HG03045 (cell line): ENCODE data around the gene HOXA3.

ENCODE experiments used
- ATAC-seq: cut with Tn5 transposase; IDR thresholded peaks from one replicate; pipeline ENCODE4 v1.9.1; 2021; ENCODE audit warnings: mild to moderate bottlenecking, moderate library complexity; ENCODE audit not compliant: unreplicated experiment

Gene HOXA3

DNA sequence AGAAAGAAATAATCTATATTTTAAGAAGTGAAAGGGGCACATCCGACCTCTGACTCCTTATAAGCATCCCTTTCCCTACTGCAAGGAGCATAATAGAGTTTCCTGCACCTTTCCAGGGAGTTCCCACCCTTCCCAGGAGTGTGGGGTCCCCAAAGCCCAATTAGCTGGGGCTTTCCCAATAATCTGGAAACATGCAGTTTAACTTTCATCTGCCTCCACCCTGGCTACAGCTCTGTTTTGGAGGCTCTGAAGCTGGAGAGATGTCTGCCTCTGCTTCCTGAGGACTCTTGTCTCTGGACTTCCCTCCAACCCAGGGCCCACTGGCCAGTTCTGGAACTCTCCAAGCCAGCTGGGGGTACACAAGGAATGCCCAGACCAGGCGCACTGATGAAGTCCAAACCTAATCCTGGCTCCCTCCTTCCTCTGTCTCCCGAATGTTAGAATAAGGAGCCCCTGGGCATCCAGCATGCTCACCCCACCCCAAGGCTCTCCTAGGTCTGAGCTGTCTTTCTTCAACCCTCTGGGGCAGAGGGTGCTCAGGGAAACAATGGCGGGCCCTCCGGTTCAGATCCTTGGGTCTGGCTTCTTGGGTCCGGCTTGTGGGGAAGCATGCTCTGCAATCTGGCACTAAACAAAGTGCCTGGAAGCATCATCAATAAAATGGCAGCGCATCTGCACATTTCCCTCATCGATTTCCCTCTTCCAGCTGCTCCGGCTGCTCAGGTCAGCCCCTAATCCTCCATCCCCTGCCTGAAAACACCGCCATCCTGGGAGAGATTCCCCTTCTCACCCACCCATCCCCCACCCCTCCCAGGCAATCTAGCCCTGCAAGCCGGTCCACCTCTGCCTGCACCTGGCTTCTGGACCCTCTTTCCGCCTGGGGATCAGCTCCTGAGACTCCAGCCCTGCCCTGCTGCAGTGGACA lies 35.2 kb downstream of the HOXA3 start:
- no peak for ATAC-seq

DNA sequence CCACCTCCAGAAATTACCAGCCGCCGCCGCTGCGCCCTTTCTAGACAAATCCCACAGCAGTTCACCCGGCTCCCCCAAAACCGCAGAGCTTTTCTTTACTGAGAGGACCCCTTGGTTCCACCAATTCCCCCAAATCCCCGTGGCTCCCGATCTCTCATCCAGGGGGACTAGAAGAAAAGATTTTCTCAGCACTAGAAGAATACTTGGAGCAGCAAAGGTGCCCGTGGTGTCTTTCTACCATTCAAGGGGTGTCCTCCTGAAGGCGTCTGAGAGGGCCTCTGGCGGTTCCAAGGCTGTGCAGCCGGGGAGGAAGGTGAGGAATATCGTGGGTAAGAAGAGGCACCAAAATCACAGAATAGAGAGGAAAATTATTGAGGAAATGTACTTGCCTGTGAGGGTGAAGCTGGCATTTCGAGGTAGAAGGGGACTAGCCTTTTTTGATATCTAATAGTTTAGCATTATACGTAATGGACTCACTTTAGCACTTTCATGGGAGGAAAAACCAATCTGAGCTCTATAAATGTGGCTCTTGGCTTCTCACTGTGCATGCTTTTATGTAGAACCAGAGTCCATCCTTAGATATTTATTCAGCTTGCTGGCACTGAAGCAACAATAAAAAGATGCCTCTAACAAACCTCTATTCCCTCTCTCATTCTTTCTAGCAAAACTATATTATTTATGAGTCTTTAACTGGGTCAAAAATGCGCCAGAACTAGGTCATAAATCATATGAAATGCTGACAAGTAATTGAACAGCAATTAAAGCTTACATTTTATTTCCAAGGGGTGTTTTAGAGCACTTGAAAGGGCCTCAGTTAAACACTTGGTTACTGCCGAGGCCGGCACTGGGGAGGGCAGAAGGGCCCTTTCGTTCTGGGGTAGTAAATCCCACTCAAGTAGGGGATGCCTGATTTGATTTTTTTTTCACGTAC lies 36.1 kb downstream of the HOXA3 start:
- no peak for ATAC-seq

DNA sequence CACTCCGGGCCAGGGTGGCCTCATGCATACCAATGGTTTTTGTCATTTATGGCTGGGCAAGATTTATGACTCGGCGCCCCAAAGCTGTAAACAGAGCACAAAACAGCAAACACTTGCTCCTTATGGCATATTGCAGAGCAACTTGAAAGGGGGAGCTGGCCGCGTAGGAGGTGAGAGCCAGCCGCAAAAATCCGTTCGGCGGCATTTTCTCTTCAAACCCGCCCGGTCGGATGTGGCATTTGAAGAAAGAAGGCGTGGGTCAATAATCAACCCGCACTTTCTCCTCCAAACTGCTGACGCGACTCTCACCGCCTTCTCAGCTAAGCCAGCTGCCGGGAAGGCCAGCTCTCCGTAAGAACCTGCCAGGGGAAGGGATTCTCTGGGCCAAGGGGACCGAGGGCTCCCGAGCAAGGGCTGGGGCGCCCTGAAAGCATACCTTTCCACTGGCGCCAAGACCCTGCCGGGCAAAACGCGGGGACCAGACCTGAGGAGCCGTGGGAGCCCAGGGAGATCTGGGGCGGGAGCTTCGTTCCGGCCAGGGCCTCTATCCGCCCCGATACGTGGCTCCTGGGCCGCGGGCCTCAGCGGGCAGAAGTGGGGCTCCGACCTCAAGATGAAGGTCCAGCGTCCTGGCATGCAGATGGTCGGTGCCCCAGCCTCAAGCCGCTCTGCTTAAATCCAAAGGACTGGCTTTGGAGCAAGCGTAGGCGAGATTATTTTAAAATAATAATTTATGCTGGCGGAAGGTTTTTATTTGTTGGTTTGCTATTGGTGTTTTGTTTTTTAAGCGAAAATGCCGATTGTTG lies 37.0 kb downstream of the HOXA3 start:
- ATAC-seq = no peak

DNA sequence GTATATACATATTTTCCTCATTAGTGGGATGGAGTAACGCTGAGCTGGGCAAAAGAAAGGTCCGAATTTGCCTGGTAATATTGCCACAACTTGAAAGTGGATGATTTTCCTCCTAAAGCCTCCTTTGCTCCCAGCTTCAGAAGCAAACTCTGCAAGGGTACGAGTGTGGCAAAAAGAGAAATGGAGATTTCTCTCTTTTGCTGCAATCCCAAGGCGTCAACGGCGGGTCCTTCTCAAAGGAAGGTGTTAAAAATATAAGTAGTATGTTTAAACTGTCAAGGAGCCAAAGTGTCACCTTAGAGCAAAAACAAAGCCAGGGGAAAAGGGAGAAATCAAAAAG lies 37.5 kb downstream of the HOXA3 start:
- ATAC-seq = no peak

GRCh38 chr7:27113991-27114769 lies 38.2 kb downstream of the HOXA3 start:
- ATAC-seq = no peak

- ATAC-seq = no peak
These were observed 39.1 kb downstream of the HOXA3 start for GRCh38 chr7:27112955-27113949.

GRCh38 chr7:27112361-27112760 lies 40.0 kb downstream of the HOXA3 start:
- no peak for ATAC-seq

DNA sequence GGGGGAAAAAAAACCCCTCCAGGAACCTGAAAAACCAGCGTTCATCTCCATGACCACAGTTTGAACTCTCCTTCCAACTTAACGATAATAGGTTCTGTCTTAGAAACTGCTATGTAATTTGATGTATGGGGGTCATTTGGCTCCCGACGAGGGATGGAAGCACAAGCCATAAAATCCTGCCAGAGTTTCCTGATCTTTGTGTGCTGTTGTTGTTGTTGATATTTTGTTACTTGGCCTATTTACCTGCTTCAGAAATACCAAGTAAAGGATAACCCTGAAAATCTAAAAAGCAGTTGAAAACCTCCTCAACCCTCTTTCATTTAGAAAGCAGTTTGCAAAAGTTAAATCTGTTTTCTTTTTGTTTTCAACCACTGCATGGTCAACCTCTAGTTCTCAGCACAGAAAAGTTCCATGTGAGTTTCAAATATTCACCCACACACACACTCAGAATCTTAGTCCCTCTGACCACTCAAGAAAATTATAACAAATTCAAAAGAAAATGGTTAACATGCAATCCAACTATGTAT lies 40.6 kb downstream of the HOXA3 start:
- ATAC-seq = no peak

GRCh38 chr7:27111042-27111750 lies 41.2 kb downstream of the HOXA3 start:
- ATAC-seq = no peak

GRCh38 chr7:27110186-27111031 lies 42.0 kb downstream of the HOXA3 start:
- no peak for ATAC-seq

DNA sequence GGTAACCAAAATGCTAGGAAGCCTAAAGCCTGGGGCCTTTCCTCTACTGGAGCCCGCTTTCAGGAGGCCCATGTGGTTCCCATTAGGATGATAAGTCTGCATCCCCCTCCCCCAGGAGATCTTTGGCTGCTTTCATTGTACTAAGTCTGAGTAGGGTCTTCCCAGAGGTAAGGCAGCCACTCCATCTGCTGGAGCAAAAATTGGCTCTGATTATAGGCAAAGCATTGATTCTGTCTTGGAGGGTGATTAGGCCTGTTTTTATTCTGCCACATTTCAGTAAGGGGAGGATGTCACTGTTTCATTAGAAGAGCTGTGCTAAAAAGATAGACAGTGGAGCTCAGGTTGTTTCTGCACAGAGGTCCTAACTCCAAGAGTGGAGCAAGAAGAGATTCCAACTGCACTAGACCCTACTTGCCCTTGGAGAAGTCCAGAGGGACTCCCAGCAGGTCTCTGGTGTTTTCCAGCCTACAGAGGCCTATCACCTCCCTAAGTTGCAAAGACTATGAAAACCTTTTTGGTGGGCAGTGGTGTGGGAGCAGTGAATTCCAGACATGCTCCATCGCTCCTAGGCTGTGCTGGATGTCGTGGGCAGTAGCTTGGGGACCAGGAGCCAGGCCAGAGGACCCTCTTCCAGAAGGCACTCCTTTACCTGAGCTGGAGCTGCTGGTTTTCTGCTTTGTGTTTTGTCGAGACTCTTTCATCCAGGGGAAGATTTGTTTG lies 42.8 kb downstream of the HOXA3 start:
- no peak for ATAC-seq

- no peak for ATAC-seq
These were observed 43.8 kb downstream of the HOXA3 start for GRCh38 chr7:27108390-27109127.

DNA sequence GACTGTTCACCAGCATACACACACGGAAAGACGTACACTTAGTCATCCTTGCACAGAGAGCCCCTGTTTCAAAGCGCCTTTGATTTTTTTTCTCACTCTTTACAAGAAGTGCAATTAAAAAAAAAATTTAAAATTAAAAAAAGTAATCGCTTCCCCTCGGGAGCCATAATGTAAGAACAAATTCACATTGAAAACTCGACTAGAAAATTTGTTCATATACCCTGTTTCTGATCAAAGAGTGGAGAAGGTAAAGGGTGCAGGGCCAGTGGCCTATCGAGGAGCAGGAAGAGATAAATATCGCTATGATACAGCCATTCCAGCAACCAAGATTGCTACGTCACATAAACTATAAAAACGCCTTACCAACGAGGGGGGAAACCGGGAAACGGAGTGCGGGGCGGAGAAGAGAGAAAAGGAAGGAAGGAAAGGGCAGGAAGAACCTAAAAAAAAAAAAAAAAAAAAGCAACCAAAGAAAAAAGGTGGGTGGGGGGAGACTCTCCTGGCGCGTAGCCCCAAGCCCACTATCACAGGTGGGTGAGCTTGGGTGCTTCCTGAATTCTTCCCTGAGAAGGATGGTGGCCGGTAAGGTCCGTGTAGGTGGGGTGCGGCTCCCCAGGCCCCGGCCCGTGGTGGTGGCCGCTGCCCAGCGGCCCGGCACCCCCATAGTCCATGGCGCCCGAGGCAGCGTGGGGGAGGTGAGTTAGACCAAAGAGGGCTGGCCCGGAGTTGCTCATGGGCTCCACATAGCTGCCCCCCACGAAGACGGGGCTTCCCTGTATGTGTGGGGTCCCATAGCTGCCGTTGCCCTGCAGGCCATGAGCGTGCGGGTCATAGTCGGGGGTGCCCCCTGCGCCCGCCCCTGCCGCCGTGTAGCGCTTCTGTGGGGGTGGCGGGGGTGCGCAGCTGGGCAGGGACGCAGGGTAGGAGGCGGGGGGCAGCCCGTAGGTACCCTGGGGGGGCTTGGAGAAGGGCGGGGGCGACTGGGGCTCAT lies 44.7 kb downstream of the HOXA3 start:
- ATAC-seq = no peak

- no peak for ATAC-seq
These were observed 45.5 kb downstream of the HOXA3 start for GRCh38 chr7:27106901-27107240.
